Erythroblast (primary cell): ENCODE measurements around the gene OR6B1.

ENCODE experiments used
- GATA1 ChIP-seq: IDR thresholded peaks from 2 replicates; pipeline ENCODE4 v1.6.1; 2011; ENCODE audit warnings: low read depth, mild to moderate bottlenecking, control low read depth, low read length, moderate library complexity
- POLR2A ChIP-seq: IDR thresholded peaks from 2 replicates; pipeline ENCODE4 v1.6.1; 2011; ENCODE audit warnings: mild to moderate bottlenecking, low read length

GRCh38 chr7:144024213-144024612 lies 24.1 kb downstream of the OR6B1 start:
- TF ChIP-seq POLR2A (no peak), GATA1 (no peak)
